H1 (cell line): ENCODE data around the gene IFT81.

Source experiments
- CTCF ChIP-seq, 3 experiments: IDR thresholded peaks; 1 replicate in 2 of 3; 2 replicates in 1 of 3; pipeline versions ENCODE4 v1.5.1 to v1.6.1; 2011; ENCODE audit warnings: low read length in 3 of 3, mild to moderate bottlenecking in 3 of 3, inconsistent platforms in 2 of 3, low read depth in 1 of 3, moderate library complexity in 1 of 3; ENCODE audit not compliant: insufficient read depth in 1 of 3; ENCODE audit errors: control extremely low read depth in 1 of 3
- EZH2 ChIP-seq: fragments of 200-600 bp; sonication (generic); IDR thresholded peaks from 2 replicates; pipeline ENCODE4 v1.7.1; 2012; ENCODE audit warnings: low read depth, mild to moderate bottlenecking, moderate library complexity, low read length, inconsistent platforms; ENCODE audit not compliant: severe bottlenecking
- POLR2A ChIP-seq, 2 experiments: IDR thresholded peaks; 1 replicate in 1 of 2; 2 replicates in 1 of 2; pipeline ENCODE4 v1.6.1; 2011; ENCODE audit warnings: low read depth in 2 of 2, low read length in 2 of 2, mild to moderate bottlenecking in 2 of 2; ENCODE audit errors: control extremely low read depth in 1 of 2
- POLR2AphosphoS5 ChIP-seq: IDR thresholded peaks from 2 replicates; pipeline ENCODE4 v1.6.1; 2011; ENCODE audit warnings: low read depth, low read length
- TEAD4 ChIP-seq: IDR thresholded peaks from 2 replicates; pipeline ENCODE4 v1.6.1; 2012; ENCODE audit warnings: low read depth, low read length, inconsistent platforms, mixed read lengths
- TF ChIP-seq, protein P1 (sequence below): IDR thresholded peaks from 2 replicates; pipeline ENCODE4 v1.6.1; 2012; ENCODE audit warnings: inconsistent platforms

DNA sequence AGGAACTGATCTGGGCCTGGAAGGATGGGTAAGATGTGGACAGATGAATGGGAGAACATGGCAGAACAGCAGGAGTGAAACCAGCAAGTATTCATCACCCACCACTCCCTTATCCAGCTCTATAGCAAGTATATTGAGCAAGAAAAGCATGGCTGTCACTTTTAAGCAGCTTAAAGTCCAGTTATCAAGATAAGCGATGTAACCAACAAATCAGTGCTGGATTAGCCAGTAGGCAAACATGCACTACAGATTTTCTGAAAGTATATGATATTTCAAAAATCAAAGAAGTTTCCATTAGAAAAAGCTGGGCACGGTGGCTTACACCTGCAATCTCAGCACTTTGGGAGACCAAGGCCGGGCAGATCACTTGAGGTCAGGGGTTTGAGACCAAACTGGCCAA, 103.0 kb downstream of the IFT81 start:
- TF ChIP-seq, protein P1, sequence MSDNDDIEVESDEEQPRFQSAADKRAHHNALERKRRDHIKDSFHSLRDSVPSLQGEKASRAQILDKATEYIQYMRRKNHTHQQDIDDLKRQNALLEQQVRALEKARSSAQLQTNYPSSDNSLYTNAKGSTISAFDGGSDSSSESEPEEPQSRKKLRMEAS: no peak
- TF ChIP-seq POLR2AphosphoS5 (no peak), CTCF (IDR thresholded peaks at IDR 0.05; ENCODE audit: control extremely low read depth in 1 of 3, insufficient read depth in 1 of 3, low read depth in 1 of 3, low read length in 3 of 3) (no peak), POLR2A (IDR thresholded peaks at IDR 0.05; ENCODE audit: control extremely low read depth in 1 of 2, low read depth in 2 of 2, low read length in 2 of 2) (no peak), TEAD4 (no peak), EZH2 (no peak)
